GM12878 (cell line): ENCODE data around the gene HNRNPU. TPM values are rescaled to one million over a fixed set of nuclear protein-coding genes. Genes with fewer than 3 reads are reported as not detected.

Experiments
- ATAC-seq: fragments of 200-7000 bp; cut with Tn5 transposase; 3 replicates; pipeline ENCODE4 v1.9.1; 2020; ENCODE audit warnings: mild to moderate bottlenecking, moderate library complexity
- BruUV-seq: library from RNA; stranded (reverse); fragments of 400-500 nt; replicated peaks from 2 replicates; lab custom pipeline; 2021; lab: Mats Ljungman, UMichigan
- CTCF ChIA-PET: fragments of 300-600 bp; sonication (Branson Sonifier 250); formaldehyde crosslinking; extraction: SDS; loops from one replicate; lab custom pipeline; 2021; ENCODE audit warnings: inconsistent platforms; lab: Yijun Ruan, JAX
- POLR2A ChIA-PET: fragments of 350-600 bp; formaldehyde crosslinking; extraction: SDS; loops from one replicate; lab custom pipeline; 2021; ENCODE audit warnings: inconsistent platforms; lab: Charles Lee
- RAD21 ChIA-PET: fragments of 300-600 bp; sonication (Branson Sonifier 250); formaldehyde crosslinking; loops from one replicate; lab custom pipeline; 2023; ENCODE audit warnings: antibody characterized with exemption; ENCODE audit not compliant: unreplicated experiment; lab: Charles Lee
- SMC1A ChIA-PET: fragments of 300-600 bp; sonication (Branson Sonifier 250); formaldehyde crosslinking; loops from one replicate; lab custom pipeline; 2023; ENCODE audit not compliant: unreplicated experiment, uncharacterized antibody; lab: Charles Lee
- DNase-seq: peaks from one replicate; pipeline ENCODE4 v3.0.0-alpha.2; 2011; ENCODE audit warnings: low read depth, low spot score
- FAIRE-seq: peaks from 3 replicates; lab custom pipeline; 2011; peaks lifted over from hg19 to GRCh38; lab: Jason Lieb, UNC
- H2AFZ ChIP-seq: 2 replicates; pipeline ENCODE4 v1.6.0; 2011; ENCODE audit warnings: low read depth, low read length, control low read depth; ENCODE audit not compliant: control insufficient read depth
- H3K27ac ChIP-seq: 2 replicates; pipeline ENCODE4 v1.5.1; 2011; ENCODE audit warnings: control low read depth; ENCODE audit not compliant: control insufficient read depth, insufficient read depth
- H3K27me3 ChIP-seq, 2 experiments: replicated peaks in 1 of 2; 2 replicates each; pipeline versions ENCODE4 v1.6.0 to v1.6.1; 2011; ENCODE audit warnings: low read length in 1 of 2; ENCODE audit not compliant: control insufficient read depth in 2 of 2, insufficient read depth in 2 of 2
- H3K36me3 ChIP-seq, 2 experiments: 2 replicates each; pipeline ENCODE4 v1.5.1; 2011; ENCODE audit warnings: low read length in 1 of 2; ENCODE audit not compliant: control insufficient read depth in 2 of 2, insufficient read depth in 2 of 2
- H3K4me1 ChIP-seq: 2 replicates; pipeline ENCODE4 v1.6.1; 2011; ENCODE audit warnings: mild to moderate bottlenecking, low read length, moderate library complexity, mixed read lengths; ENCODE audit not compliant: control insufficient read depth, insufficient read depth
- H3K4me2 ChIP-seq: 2 replicates; pipeline ENCODE4 v1.6.0; 2011; ENCODE audit warnings: control low read depth; ENCODE audit not compliant: control insufficient read depth, insufficient read depth
- H3K4me3 ChIP-seq: fragments of 200-600 bp; sonication (generic); 2 replicates; pipeline ENCODE4 v1.5.1; 2016
- H3K79me2 ChIP-seq: 2 replicates; pipeline ENCODE4 v1.6.0; 2011; ENCODE audit warnings: low read length; ENCODE audit not compliant: control insufficient read depth, insufficient read depth
- H3K9ac ChIP-seq: 2 replicates; pipeline ENCODE4 v1.8.0; 2011; ENCODE audit warnings: low read length, control low read depth, mixed read lengths; ENCODE audit not compliant: control insufficient read depth, insufficient read depth
- H3K9me3 ChIP-seq: replicated peaks from 3 replicates; pipeline ENCODE4 v1.5.1; 2011; ENCODE audit warnings: mild to moderate bottlenecking, low read length; ENCODE audit not compliant: control insufficient read depth, insufficient read depth
- H4K20me1 ChIP-seq: 2 replicates; pipeline ENCODE4 v1.6.0; 2011; ENCODE audit not compliant: control insufficient read depth, insufficient read depth
- CREB1 ChIP-seq: IDR thresholded peaks from 2 replicates; pipeline ENCODE4 v1.6.1; 2012; ENCODE audit warnings: low read depth, mild to moderate bottlenecking, inconsistent platforms
- EGR1 ChIP-seq, 2 experiments: IDR thresholded peaks; 1 replicate in 1 of 2; 2 replicates in 1 of 2; pipeline ENCODE4 v1.6.1; 2011 to 2012; ENCODE audit warnings: low read depth in 2 of 2, low read length in 2 of 2, borderline replicate concordance in 1 of 2, mild to moderate bottlenecking in 1 of 2, moderate library complexity in 1 of 2
- FOXK2 ChIP-seq: fragments of 450-650 bp; IDR thresholded peaks from 2 replicates; pipeline ENCODE4 v1.6.1; 2017; ENCODE audit warnings: mild to moderate bottlenecking, moderate library complexity
- HDAC6 ChIP-seq: fragments of 200-600 bp; sonication (generic); IDR thresholded peaks from one replicate; pipeline ENCODE4 v1.8.0; 2017; ENCODE audit warnings: antibody characterized with exemption; ENCODE audit not compliant: unreplicated experiment
- KDM1A ChIP-seq: fragments of 200-600 bp; sonication (generic); IDR thresholded peaks from 2 replicates; pipeline ENCODE4 v1.6.1; 2016; ENCODE audit warnings: borderline replicate concordance
- NFXL1 ChIP-seq: fragments of 450-650 bp; IDR thresholded peaks from 2 replicates; pipeline ENCODE4 v1.6.1; 2017; ENCODE audit warnings: antibody characterized with exemption, mild to moderate bottlenecking, borderline replicate concordance
- POLR2AphosphoS5 ChIP-seq: IDR thresholded peaks from 2 replicates; pipeline ENCODE4 v1.6.1; 2011; ENCODE audit warnings: mild to moderate bottlenecking, low read length, inconsistent platforms
- PRDM15 ChIP-seq: fragments of 450-650 bp; formaldehyde crosslinking; IDR thresholded peaks from 2 replicates; pipeline ENCODE4 v1.4.0; 2020; ENCODE audit warnings: mild to moderate bottlenecking, moderate library complexity
- ZNF207 ChIP-seq: fragments of 450-650 bp; IDR thresholded peaks from 2 replicates; pipeline ENCODE4 v1.6.1; 2014; ENCODE audit warnings: antibody characterized with exemption, mild to moderate bottlenecking, borderline replicate concordance
- WGBS: methylation state at CpG from one replicate; pipeline ENCODE4 v1.1.6; 2016; ENCODE audit warnings: low lambda C conversion rate; ENCODE audit not compliant: insufficient replicate concordance, insufficient coverage; ENCODE audit errors: missing lambda C conversion rate; 5-methylcytosine and 5-hydroxymethylcytosine counted together
- in situ Hi-C: fragments of 300-500 bp; cut with MboI; formaldehyde crosslinking; loops from 9 replicates; pipeline ENCODE4 v1.14.3; 2018; ENCODE audit warnings: mixed read lengths
- intact Hi-C: fragments of 100-400 bp; cut with micrococcal nuclease; formaldehyde crosslinking; loops from one replicate; pipeline ENCODE4 v1.14.2; 2022; ENCODE audit not compliant: unreplicated experiment
- polyA plus RNA-seq, 11 experiments: library from polyadenylated mRNA; depleted of rRNA in 4 of 11; unstranded in 6 of 11; stranded (reverse) in 5 of 11; fragments of >200 nt; fragmentation: Nextera tagmentation in 4 of 11; fragmentation: Illumina TruSeq in 1 of 11; extraction: Ambion mirVana in 4 of 11; extraction: Trizol in 1 of 11; gene quantifications; 1 replicate in 1 of 11; 2 replicates in 10 of 11; pipeline versions ENCODE4 v1.2.1 to v1.2.3, GENCODE V29; 2011 to 2016; ENCODE audit warnings: inconsistent platforms in 2 of 11, missing spikeins in 2 of 11, low read depth in 1 of 11
- total RNA-seq, 4 experiments: library from RNA; depleted of rRNA in 3 of 4; stranded (reverse); fragments of >200 nt in 3 of 4; fragmentation: Illumina TruSeq in 1 of 4; extraction: Trizol in 1 of 4; gene quantifications; 2 replicates each; pipeline versions ENCODE4 v1.2.1 to v1.2.3, GENCODE V29; 2013 to 2021
- TF ChIP-seq, protein P1 (sequence below), 3 experiments: IDR thresholded peaks in 2 of 3; conservative IDR thresholded peaks in 1 of 3; 2 replicates each; pipeline ENCODE4 v1.5.1; 2011; ENCODE audit warnings: low read depth in 3 of 3, low read length in 3 of 3, mild to moderate bottlenecking in 3 of 3, control low read depth in 2 of 3, moderate library complexity in 2 of 3, inconsistent platforms in 1 of 3, mixed read lengths in 1 of 3; ENCODE audit not compliant: control insufficient read depth in 2 of 3, insufficient read depth in 1 of 3; ENCODE audit errors: extremely low read depth in 1 of 3

The HNRNPU gene
- total and polyA plus RNA-seq, 10 of the 15 experiments (the other 5 are each of a cell fraction or from before 2014, with no cell fraction given) = 163 to 569 (median 420) TPM

DNA sequence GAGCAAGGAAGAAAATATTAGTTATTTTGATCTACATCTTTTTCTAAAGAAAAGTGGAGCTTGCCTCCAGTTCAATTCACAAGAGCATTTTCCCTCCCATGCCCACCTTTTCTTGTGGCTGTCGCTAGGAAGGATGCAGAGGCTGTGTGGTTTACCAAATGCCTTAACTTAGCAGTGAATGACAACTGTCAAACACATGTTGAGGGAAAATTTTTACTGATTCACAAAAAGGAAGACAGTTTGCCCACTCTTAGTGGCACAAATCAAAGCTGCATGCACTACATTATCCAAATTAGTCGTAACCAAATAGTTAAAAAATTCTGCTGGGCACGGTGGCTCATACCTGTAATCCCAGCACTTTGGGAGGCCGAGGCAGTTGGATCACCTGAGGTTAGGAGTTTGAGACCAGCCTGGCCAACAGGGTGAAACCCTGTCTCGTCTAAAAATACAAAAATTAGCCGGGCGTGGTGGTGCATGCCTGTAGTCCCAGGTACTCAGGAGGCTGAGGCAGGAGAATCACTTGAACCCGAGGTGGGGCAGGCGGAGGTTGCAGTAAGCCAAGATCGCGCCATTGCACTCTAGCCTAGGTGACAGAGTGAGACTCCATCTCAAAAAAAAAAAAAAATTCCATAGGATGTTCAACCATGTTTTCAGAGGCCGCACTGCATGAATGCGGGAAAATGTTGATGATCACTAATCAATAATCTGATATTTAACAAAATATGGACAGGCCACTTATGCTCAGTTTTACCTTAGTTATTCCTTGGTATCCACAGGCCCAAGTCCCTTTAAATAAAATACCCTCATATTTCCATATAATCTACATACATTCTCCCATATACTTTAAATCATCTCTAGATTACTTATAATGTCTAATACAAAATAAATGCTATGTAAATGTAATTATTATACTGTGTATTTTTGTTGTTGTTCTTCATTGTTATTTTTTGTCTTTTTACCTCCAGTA lies 19.9 kb downstream of the HNRNPU start (continued):
- no peak for TF ChIP-seq PRDM15 (CRISPR knock-in tag)
- TF ChIP-seq HDAC6 = no peak
- no peak for TF ChIP-seq EGR1 (IDR thresholded peaks at IDR 0.05; ENCODE audit: borderline replicate concordance in 1 of 2, low read depth in 2 of 2, low read length in 2 of 2)

DNA sequence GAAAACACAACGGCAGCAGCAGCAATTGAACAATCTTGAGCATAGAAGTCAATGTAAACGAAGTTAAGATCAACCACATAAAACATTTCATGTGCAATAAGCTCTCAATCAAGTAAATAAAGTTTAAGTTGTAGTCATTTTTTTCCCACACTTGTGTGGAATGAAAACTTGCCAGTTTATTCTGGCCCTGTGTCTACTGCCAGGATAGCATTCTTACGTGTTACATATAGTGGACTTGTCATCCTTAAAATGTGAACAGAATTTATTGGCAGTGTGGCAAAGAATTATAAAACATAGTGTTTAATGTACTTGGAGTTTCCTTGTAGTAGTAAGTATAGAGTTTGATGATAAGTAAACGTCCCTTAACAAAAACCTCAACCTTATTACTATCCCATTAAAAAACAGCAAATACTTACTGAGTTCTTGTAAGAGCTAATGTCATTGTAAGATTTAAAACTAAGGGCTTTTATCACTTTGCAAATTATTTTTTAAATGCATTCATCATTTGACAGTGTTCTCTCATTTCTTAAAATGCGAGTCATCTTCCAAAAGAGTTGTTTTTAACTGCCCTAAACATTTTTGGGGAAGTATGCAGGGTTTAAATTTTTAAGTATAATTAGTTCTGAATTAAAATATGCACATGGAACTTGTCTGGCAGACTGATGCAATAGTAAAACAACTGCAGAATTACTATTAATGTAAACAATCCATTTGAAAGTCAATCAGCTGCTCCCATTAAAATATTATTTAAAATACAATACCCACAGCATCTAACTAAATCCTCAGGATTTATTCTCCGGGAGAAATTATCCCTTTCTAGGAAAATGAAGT lies 21.0 kb downstream of the HNRNPU start:
- Histone ChIP-seq H3K9me3 (peaks cover 3% of the 10 kb centered on the region; the same call in 1 of the 3 replicates), H3K4me2 (no peak overlapping the region), H2AFZ (no peak overlapping the region), H3K9ac (no peak overlapping the region), H3K4me3 (no peak overlapping the region), H3K27me3 (no peaks in the 10 kb centered on the region), H3K27ac (no peak overlapping the region), H3K79me2 (peaks cover 34% of the 10 kb centered on the region), H4K20me1 (no peaks in the 10 kb centered on the region), H3K4me1 (no peaks in the 10 kb centered on the region), H3K36me3 (peaks cover 3 to 36% of the 10 kb centered on the region in 2 experiments)
- in situ Hi-C loops (no loop called here), intact Hi-C loops (no loop called here)
- DNase-seq = no peak
- ATAC-seq = no peak
- ChIA-PET CTCF (interaction anchor here (1.0 to 2.2 kb wide), 5 partner anchors 10 to 199 kb away, joined by 3 to 13 read pairs (median 3); no protein-coding TSS in a partner anchor), RAD21 (interaction anchor here (1.0 to 1.9 kb wide), 3 partner anchors 16 to 199 kb away, joined by 3 to 7 read pairs (median 4); no protein-coding TSS in a partner anchor), POLR2A (interaction anchor here (14.7 kb wide), 1 partner anchor 13 kb away, joined by 350 read pairs; the partner anchor contains the start of gene HNRNPU), SMC1A (interaction anchor here (1.0 to 16.8 kb wide), 4 partner anchors 9 to 199 kb away, joined by 3 to 360 read pairs (median 6); partner anchors contain the start of gene HNRNPU)
- 65% methylated on average over 6 of the region's 6 CpGs for WGBS
- no peak for FAIRE-seq
- BruUV-seq = no TSS peak
- no peak for TF ChIP-seq FOXK2
- TF ChIP-seq KDM1A = no peak
- TF ChIP-seq, protein P1, sequence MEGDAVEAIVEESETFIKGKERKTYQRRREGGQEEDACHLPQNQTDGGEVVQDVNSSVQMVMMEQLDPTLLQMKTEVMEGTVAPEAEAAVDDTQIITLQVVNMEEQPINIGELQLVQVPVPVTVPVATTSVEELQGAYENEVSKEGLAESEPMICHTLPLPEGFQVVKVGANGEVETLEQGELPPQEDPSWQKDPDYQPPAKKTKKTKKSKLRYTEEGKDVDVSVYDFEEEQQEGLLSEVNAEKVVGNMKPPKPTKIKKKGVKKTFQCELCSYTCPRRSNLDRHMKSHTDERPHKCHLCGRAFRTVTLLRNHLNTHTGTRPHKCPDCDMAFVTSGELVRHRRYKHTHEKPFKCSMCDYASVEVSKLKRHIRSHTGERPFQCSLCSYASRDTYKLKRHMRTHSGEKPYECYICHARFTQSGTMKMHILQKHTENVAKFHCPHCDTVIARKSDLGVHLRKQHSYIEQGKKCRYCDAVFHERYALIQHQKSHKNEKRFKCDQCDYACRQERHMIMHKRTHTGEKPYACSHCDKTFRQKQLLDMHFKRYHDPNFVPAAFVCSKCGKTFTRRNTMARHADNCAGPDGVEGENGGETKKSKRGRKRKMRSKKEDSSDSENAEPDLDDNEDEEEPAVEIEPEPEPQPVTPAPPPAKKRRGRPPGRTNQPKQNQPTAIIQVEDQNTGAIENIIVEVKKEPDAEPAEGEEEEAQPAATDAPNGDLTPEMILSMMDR (IDR thresholded peaks at IDR 0.05 in 2 of 3, conservative IDR thresholded peaks at IDR 0.05 in 1 of 3; ENCODE audit: control insufficient read depth in 2 of 3, extremely low read depth in 1 of 3, insufficient read depth in 1 of 3, low read depth in 3 of 3, low read length in 3 of 3) = no peak
- no peak for TF ChIP-seq CREB1
- no peak for TF ChIP-seq POLR2AphosphoS5
- TF ChIP-seq ZNF207 = no peak
- TF ChIP-seq NFXL1 = no peak
